D721Med (cell line): ENCODE results near the gene CUX1.

Experiments used
- DNase-seq: peaks from one replicate; pipeline ENCODE4 v3.0.0; 2011; ENCODE audit warnings: low spot score; ENCODE audit not compliant: insufficient read length
- FAIRE-seq: peaks from 2 replicates; lab custom pipeline; 2011; peaks lifted over from hg19 to GRCh38; lab: Jason Lieb, UNC
- CTCF ChIP-seq: IDR thresholded peaks from 2 replicates; pipeline ENCODE4 v1.5.1; 2012; ENCODE audit warnings: mild to moderate bottlenecking, control low read depth; ENCODE audit not compliant: insufficient read depth; ENCODE audit errors: missing control alignments

Gene CUX1

GRCh38 chr7:101899616-101900015, 82.2 kb downstream of the CUX1 start:
- no peak for FAIRE-seq
- no peak for TF ChIP-seq CTCF
- no peak for DNase-seq

GRCh38 chr7:101900103-101900502, 82.7 kb downstream of the CUX1 start:
- DNase-seq (no peak), FAIRE-seq (no peak)
- TF ChIP-seq CTCF: no peak

- TF ChIP-seq CTCF: no peak
- DNase-seq (no peak), FAIRE-seq (no peak)
These were observed 84.5 kb downstream of the CUX1 start for GRCh38 chr7:101901661-101902491.

GRCh38 chr7:101902680-101903514, 85.5 kb downstream of the CUX1 start:
- no peak for TF ChIP-seq CTCF
- FAIRE-seq (no peak), DNase-seq (no peak)

GRCh38 chr7:101903515-101903868, 86.1 kb downstream of the CUX1 start:
- no peak for FAIRE-seq
- peak; percentile 58 for DNase-seq
- TF ChIP-seq CTCF: no peak

- no peak for FAIRE-seq
- no peak for DNase-seq
- TF ChIP-seq CTCF: no peak
These were observed 86.6 kb downstream of the CUX1 start for GRCh38 chr7:101904019-101904418.
